ENCODE measurements around the gene PID1. TPM values are rescaled to one million over a fixed set of nuclear protein-coding genes. Genes with fewer than 3 reads are reported as not detected.

Gene PID1
- total RNA-seq, 1 donor from 2014 or later, result not detected

DNA sequence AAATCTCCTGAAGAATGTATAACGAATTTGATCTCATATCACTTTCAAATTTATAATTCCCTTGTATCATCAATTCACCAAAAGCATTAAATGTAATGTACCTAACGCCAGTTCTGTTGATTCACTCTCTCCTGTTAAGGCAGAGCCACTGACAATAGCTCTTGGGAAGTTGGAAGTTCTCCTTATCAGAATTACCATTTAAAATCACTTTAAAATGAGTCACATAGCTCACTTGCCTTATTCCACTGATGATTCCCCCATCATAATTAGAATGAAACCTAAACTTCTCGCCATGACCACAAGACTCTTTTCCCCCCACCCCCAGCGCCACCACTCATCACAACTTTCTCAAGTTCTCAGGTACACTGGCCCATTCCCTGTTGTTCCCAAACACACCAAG is 117.1 kb downstream of the PID1 start:
- Mint-ChIP-seq H3K27me3 (ENCODE audit: unreplicated experiment) (no peaks in the 10 kb centered on the region), H3K4me1 (ENCODE audit: unreplicated experiment) (no peaks in the 10 kb centered on the region), H3K27ac (ENCODE audit: unreplicated experiment) (no peak overlapping the region), H3K36me3 (ENCODE audit: unreplicated experiment) (no peaks in the 10 kb centered on the region), H3K9me3 (ENCODE audit: unreplicated experiment) (peaks cover 64% of the 10 kb centered on the region), H3K4me3 (ENCODE audit: unreplicated experiment) (no peak overlapping the region)
- TF ChIP-seq, protein P1, sequence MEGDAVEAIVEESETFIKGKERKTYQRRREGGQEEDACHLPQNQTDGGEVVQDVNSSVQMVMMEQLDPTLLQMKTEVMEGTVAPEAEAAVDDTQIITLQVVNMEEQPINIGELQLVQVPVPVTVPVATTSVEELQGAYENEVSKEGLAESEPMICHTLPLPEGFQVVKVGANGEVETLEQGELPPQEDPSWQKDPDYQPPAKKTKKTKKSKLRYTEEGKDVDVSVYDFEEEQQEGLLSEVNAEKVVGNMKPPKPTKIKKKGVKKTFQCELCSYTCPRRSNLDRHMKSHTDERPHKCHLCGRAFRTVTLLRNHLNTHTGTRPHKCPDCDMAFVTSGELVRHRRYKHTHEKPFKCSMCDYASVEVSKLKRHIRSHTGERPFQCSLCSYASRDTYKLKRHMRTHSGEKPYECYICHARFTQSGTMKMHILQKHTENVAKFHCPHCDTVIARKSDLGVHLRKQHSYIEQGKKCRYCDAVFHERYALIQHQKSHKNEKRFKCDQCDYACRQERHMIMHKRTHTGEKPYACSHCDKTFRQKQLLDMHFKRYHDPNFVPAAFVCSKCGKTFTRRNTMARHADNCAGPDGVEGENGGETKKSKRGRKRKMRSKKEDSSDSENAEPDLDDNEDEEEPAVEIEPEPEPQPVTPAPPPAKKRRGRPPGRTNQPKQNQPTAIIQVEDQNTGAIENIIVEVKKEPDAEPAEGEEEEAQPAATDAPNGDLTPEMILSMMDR (IDR thresholded peaks at IDR 0.05), result no peak
- no peak for DNase-seq (ENCODE audit: extremely low spot score, unreplicated experiment)

DNA sequence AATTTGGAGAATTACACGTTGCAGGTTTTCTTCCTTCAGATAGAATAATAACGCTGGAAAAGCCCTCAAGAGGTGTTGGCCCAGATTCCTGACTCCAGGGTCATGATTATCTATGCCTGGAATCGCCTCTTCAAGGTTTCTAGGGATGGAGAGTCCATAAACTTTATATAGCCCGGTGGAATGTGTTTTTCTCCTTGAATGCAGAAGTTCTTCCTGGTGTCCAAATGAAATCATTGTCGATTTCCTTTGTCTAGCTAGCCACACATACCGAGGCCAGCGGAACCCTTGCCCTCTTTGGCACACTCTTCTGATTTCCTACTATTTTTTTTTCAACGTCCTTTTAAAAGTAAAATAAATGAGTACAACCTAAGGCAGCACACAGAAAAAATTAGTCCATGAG is 117.8 kb downstream of the PID1 start:
- H3K4me3 Mint-ChIP-seq (ENCODE audit: unreplicated experiment), result no peak overlapping the region
- H3K27me3 Mint-ChIP-seq (ENCODE audit: unreplicated experiment), result no peaks in the 10 kb centered on the region
- H3K36me3 Mint-ChIP-seq (ENCODE audit: unreplicated experiment), result no peaks in the 10 kb centered on the region
- H3K4me1 Mint-ChIP-seq (ENCODE audit: unreplicated experiment), result no peaks in the 10 kb centered on the region
- peaks cover 59% of the 10 kb centered on the region for H3K9me3 Mint-ChIP-seq (ENCODE audit: unreplicated experiment)
- TF ChIP-seq, protein P1 (IDR thresholded peaks at IDR 0.05), result no peak
- DNase-seq (ENCODE audit: extremely low spot score, unreplicated experiment), result no peak
- no peak overlapping the region for H3K27ac Mint-ChIP-seq (ENCODE audit: unreplicated experiment)

DNA sequence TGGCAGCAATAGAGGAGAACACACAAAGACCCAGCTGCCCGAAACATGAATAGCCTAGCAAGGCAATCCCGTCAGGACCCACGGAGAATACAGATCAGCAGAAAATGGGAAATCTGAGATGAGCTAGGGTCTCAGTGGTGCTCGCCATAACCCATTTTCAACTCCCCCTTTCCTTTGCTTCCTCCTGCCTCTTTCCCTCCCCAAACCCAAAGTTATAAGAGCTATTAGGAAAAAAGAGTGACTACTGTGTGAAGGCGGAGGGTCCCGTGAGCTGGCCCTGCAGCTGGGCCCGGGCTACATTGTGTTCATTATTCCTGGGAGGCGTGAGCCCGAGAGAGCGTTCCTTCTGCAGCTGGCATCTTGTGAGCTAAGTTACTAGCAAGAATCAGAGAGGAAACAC is 118.4 kb downstream of the PID1 start:
- Mint-ChIP-seq H3K36me3 (ENCODE audit: unreplicated experiment) (no peaks in the 10 kb centered on the region), H3K27ac (ENCODE audit: unreplicated experiment) (no peak overlapping the region)

DNA sequence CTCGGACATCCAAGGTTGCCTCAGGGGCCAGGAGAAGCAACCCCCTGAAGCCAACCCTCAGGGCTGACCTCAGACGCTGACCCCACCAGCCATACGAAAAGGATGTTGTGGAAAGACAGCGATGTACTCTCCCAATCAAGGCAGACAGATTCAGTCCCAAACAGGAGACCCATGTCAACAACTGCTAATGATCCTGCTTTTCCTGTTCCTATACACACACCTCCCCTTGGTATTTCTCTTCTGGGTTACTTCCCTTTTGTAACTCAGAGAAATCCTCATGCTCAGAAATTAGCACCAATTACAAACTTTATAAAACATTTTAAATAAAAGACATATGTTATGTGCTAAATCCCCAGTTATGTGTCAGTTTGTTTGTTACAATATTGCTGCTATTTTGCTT is 120.8 kb downstream of the PID1 start:
- TF ChIP-seq, protein P1 (IDR thresholded peaks at IDR 0.05), result no peak
- Mint-ChIP-seq H3K27ac (ENCODE audit: unreplicated experiment) (no peak overlapping the region), H3K9me3 (ENCODE audit: unreplicated experiment) (peaks cover 51% of the 10 kb centered on the region), H3K4me1 (ENCODE audit: unreplicated experiment) (no peaks in the 10 kb centered on the region), H3K27me3 (ENCODE audit: unreplicated experiment) (no peaks in the 10 kb centered on the region), H3K4me3 (ENCODE audit: unreplicated experiment) (no peak overlapping the region), H3K36me3 (ENCODE audit: unreplicated experiment) (no peaks in the 10 kb centered on the region)
- no peak for DNase-seq (ENCODE audit: extremely low spot score, unreplicated experiment)

More for the DNA sequence above, 118.4 kb downstream of the PID1 start:
- no peak for DNase-seq (ENCODE audit: extremely low spot score, unreplicated experiment)
- Mint-ChIP-seq H3K9me3 (ENCODE audit: unreplicated experiment) (peaks cover 58% of the 10 kb centered on the region), H3K27me3 (ENCODE audit: unreplicated experiment) (no peaks in the 10 kb centered on the region), H3K4me3 (ENCODE audit: unreplicated experiment) (no peak overlapping the region), H3K4me1 (ENCODE audit: unreplicated experiment) (no peaks in the 10 kb centered on the region)
- TF ChIP-seq, protein P1 (IDR thresholded peaks at IDR 0.05), result no peak

DNA sequence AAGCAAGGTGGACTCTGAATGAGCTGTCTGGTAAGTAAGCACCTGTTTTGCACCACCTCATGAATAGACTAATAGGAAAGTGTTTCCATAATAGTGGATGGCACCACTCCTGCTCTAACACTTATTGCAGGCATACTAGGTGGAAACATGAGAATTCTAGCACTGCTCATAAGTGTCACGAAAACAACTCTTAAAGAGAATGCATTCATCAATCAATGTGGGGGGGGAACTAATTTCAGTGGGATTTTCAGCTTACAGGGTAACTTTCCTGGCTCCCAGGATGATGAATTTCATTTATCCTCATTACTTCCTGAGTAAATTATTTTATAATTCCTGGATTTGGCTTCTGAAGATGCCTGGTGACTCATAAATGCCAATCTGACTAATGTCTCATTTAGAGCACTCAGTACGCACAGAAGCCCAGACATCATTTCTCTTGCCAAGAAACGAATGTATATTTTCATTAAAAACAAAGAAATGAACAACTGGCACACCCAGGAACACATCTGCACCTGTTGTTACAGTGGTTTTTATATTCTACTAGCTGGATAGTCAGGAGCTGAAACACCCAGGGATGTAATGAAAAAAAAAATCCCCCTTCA is 129.6 kb downstream of the PID1 start:
- Mint-ChIP-seq H3K9me3 (ENCODE audit: unreplicated experiment) (peaks cover 25% of the 10 kb centered on the region), H3K27me3 (ENCODE audit: unreplicated experiment) (no peaks in the 10 kb centered on the region), H3K36me3 (ENCODE audit: unreplicated experiment) (no peaks in the 10 kb centered on the region), H3K27ac (ENCODE audit: unreplicated experiment) (no peak overlapping the region), H3K4me1 (ENCODE audit: unreplicated experiment) (no peaks in the 10 kb centered on the region), H3K4me3 (ENCODE audit: unreplicated experiment) (no peak overlapping the region)
- TF ChIP-seq, protein P1 (IDR thresholded peaks at IDR 0.05), result no peak
- no peak for DNase-seq (ENCODE audit: extremely low spot score, unreplicated experiment)
